GM19468 (cell line): ENCODE results near the gene TMEM218.
"Not testable (repeated sequence)": the region's sequence is repeated elsewhere in the genome, so short reads cannot be mapped to it uniquely, and the experiment has no call there.

ENCODE experiments used
- ATAC-seq: cut with Tn5 transposase; IDR thresholded peaks from one replicate; pipeline ENCODE4 v1.9.1; 2021; ENCODE audit warnings: mild to moderate bottlenecking, moderate library complexity, moderate number of reproducible peaks; ENCODE audit not compliant: unreplicated experiment; ENCODE audit errors: extremely low read depth

TMEM218 gene

DNA sequence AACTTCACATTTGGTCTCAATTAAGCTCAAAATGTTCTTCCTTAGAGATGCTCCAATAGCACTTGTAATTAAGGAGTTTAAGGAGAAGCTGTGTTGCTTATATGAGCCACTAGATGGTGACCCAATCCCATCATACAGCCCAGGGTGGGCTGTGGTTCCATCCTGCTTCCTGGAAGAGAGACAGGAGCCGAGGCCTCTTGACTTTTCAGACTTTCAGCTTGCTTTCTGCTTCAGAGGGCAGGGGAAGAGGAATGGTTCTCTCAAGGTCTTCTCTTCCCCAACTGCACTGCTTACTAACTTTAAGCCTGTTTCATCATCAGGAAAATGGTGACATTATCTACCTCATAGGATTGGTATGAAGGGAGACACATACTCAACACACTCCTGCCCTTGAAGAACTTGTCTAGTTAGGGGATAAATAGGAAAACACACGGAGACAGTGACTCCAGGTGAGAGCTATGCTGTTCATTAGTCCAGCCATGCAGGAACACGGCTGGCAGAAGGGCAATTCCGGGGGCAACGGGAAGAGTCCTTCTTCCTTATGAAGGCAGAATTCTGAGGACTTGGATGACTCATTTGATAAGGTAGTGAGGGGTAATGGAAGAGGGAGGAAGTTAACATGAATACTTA, 20.1 kb downstream of the TMEM218 start:
- no peak for ATAC-seq

DNA sequence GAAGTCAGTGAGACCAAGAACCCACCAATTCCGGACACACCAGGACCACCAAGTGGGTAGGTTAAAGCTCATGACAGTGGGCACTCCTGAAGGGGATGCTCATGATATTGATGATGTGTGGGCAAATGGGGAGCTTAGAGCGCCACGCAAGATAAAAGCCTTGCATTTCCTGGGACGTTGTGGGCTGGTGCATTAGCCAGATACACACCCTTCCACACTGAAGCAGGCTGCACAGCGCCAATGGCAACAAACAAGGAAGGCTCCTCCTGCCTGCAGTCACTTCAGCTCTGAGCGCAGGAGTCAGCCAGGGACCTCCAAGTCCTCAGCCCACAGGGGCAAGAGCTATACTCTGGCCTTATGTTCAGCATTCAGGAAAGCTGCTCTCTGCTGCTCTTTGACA, 20.6 kb downstream of the TMEM218 start:
- ATAC-seq, result no peak

DNA sequence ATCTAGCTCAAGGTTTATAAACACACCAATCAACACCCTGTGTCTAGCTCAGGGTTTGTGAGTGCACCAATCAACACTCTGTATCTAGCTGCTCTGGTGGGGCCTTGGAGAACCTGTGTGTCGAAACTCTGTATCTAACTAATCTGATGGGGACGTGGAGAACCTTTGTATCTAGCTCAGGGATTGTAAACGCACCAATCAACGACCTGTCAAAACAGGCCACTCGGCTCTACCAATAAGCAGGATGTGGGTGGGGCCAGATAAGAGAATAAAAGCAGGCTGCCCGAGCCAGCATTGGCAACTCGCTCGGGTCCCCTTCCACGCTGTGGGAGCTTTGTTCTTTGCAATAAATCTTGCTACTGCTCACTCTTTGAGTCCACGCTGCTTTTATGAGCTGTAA, 21.3 kb downstream of the TMEM218 start:
- ATAC-seq, result not testable (repeated sequence)

DNA sequence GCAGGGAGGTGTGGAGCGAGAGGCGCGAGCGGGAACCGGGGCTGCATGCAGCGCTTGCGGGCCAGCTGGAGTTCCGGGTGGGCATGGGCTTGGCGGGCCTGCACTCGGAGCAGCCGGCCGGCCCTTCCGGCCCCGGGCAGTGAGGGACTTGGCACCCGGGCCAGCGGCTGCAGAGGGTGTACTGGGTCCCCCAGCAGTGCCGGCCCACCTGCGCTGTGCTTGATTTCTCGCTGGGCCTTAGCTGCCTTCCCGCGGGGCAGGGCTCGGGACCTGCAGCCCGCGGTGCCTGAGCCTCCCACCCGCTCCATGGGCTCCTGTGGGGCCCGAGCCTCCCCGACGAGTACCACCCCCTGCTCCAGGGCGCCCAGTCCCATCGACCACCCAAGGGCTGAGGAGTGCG, 21.9 kb downstream of the TMEM218 start:
- ATAC-seq, result not testable (repeated sequence)

DNA sequence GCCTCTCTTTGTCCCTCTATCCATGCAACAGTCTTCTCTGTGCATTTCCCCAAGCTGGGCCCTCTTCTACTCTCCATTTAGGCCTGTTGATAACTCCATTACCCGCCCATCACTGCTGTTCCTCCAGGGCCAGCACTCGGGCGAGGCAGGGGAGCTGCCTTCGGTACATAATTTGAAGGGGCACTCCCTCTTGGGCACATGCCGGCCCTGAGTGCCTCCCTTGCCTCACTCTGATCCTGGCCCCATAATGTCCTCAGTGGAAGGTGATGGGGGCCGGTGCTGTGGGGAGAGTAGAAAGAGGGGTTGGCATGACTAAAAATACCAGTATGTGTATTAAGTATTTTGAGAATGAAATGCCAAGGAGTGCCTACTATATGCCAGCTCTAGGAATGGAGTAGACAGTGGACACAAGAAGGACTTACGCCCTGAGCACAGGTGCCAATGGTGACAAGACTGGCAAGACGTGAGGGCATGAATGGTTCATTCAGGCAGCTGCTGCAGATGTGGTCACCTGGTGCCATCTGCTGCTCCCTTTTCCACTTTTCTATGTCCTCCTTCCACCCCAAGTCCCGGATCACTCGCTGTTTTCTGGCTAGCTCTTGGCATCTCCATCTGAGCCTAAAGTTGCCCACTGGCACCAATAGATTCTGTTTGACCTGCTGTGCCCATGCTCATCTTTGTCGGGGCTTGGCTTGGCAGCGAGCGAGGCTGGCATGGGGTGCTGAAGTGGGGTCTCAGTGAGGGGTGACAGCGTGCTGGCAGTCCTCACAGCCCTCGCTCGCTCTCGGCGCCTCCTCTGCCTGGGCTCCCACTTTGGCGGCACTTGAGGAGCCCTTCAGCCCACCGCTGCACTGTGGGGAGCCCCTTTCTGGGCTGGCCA, 22.6 kb downstream of the TMEM218 start:
- no peak for ATAC-seq

DNA sequence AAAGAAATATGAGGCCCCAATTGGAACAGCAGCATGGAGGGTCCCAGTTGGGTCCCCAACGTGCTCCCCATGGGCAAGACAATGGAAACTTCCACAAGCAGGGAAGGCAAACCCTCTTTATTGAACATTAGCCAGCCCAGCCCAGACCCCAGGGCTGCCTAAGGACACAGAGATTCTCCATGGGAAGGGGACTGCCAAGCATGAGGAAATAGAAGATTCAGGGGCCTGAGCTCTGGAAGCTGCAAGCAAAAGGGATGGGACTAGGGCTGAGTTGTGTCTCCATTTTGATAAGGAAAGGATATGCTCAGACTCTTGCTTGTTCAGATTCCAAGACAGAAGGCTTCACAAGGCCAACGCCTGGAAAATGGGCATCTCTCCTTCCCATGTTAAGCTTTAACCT, 23.3 kb downstream of the TMEM218 start:
- no peak for ATAC-seq

DNA sequence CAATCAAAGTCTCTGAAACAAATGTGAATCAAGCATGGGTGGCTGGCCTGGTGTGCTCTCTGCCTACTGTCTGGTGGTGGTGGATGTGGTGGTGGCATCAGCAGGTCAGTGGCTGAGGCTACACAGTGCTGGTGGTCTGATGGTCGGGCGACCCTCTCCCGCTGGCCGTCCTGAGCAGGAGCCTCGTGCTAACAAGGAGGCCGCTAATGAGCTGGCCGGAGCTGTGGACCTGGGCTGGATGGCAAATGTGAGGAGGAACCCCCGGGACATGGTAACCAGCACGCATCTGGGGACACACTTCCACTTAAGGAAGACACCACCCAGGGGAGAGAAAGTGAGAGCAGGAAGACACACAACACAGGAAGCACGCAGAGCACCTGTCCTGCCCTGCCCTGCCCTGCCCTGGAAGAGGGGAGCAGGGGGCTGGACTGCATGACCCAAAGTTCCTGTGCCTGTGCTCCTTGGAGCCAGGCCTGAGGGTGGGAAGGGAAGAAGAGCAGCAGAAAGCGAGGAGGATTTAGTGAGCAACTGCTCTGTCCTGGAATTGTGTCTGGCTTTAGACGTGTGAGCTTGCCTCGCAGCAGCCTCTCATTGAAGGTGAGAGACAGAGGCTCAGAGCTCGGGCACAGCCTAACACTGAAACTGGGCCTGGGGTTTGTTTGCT, 24.7 kb downstream of the TMEM218 start:
- ATAC-seq, result no peak

DNA sequence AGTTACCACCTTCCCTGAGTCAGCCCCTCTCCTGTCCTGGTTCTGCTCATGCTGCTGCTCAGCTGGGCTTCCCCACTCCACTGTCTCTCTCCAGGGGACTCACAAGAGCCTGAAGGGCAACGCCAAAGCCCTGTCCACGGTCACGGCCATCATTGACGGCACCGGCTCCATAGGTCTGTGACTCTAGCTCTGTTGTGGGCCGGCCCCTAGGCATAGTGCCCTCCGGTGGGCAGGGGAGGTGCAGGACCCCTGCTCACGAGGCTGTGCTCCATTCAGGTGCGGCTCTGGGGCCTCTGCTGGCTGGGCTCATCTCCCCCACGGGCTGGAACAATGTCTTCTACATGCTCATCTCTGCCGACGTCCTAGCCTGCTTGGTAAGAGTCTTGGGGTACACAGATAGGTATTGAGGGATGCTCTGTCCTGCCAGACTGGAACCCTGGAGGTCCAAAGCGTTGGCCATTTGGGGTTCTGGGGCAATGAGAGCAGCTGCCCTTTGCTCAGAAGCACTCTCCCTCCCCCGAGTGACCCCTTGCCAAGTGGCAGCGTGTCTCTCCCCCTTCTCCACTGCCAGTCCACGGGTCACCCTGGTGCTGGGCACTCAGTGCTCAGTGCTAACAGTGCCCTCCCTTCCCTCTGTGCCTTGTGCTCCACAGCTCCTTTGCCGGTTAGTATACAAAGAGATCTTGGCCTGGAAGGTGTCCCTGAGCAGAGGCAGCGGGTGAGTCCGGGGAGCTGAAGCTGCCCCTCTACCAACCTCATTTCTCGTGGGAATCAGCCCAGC, 25.9 kb downstream of the TMEM218 start:
- ATAC-seq, result no peak

DNA sequence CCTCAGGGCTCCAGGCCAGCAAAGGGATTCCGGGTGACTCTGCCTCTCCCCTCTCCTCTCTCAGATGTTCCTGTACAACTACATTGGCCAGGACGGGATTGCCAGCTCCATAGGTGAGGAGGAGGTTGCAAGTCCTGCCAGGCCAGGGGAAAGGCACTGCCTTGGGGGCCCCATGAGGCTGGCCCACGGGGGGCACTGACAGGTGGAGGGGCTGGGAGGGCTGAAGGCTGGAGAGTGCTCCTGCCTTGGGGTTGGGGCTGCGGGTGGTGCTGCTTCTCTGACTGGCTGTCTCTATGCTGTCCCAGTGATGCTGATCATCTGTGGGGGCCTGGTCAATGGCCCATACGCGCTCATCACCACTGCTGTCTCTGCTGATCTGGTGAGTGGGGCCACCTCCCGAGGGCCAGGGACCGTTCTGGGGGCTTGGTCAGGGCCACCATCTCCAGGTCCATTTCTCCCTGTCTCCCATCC, 26.6 kb downstream of the TMEM218 start:
- no peak for ATAC-seq

DNA sequence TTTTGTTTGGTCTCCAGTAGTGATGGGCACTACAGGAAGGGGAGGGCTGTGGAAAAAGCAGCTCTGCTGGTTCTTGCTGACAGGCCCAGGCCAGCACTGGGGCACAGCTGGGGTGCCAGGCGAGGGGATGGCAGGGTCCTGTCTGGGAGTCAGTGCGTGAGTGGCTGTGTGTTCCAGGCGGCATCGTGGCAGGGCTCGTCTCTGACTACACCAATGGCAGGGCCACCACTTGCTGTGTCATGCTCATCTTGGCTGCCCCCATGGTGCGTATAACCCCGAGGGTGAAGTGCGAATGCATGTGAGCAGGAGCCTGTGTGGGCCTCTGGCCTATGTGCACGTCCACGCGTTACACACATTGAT, 27.4 kb downstream of the TMEM218 start:
- no peak for ATAC-seq

DNA sequence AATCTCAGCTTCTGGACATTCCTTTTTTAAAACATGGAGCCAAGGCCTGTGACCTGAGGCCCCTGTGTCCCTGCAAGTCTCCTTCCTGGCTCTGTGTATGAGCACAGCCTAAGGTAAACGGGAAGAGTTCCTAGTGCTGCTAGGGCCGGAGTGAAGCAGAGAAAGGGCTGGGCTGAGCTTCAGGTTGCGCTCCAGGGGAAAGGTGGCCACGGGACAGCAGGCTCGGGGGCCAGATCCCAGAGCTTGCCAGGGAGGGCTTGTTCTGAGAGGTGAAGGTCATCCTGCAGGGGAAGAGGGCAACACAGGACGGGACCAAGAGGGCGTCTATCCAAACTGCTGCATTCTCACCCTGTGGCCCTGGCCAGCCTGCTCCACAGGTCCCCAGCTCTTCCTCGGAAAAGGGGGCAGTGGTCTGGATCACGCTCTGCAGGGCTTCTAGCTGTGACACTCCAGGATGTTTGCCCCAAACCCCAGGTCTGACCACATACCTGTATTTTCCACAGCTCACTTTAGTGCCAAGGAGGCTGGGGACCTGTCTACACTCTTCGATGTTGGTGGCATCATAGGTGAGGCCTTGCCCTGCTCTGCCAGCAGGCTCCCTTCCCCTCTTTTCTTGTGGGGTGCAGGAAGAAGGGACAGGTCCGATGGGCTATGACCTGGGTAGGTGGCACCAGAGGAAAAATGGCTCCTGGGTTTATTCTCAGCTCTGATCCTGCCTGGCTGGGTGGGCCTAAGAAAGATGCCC, 27.9 kb downstream of the TMEM218 start:
- ATAC-seq, result no peak

DNA sequence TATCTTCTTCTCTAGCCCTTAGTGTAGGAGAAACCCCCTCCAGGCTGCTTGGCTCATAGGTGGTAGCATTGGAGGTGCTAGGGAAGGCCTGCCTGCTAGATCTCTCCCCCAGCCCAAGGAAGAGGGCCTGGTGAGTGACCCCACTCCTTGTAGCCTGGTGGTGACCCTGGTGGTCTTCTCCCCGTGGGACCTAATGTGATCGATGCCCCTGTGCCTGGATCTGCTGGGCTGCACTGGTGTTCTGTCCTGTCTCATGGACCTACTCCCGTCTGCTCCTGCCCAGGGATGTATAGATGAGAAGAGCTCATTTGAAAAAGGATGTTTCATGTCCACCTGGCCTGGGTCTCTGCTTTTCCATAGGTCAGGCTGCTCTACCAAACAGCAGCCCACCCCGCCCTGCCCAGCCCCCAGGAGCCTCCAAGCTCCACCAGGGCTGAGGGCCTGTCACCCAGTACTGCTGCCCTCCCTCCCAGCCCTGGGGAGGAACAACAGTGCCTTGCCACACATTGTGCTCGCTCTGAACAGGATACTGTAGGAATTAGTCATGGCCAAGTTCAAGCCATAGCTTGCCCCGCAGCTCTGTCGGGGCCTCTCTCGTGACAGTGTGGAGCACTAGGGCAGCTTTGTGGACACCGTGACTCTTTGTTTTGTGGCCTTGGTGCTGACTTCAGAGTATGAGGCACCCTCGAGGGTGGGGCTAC, 28.7 kb downstream of the TMEM218 start:
- no peak for ATAC-seq

DNA sequence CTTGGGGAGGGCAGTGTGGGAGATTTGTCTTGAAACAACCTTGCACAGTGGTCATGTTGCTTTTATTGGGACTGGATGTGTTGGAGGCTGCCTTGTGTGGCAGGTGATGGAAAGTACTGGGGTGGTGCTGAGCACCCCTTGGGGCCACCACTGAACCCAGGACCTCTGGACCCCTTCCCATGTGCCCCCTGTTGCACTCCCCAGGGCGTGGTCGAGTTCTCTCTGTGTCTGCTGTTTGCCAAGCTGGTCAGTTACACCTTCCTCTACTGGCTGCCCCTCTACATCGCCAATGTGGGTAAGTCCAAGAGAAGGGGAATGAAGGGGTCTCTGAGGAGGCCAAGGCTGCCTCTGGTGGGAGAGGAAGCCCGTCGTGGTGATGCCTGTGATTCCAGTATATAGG, 29.4 kb downstream of the TMEM218 start:
- no peak for ATAC-seq

DNA sequence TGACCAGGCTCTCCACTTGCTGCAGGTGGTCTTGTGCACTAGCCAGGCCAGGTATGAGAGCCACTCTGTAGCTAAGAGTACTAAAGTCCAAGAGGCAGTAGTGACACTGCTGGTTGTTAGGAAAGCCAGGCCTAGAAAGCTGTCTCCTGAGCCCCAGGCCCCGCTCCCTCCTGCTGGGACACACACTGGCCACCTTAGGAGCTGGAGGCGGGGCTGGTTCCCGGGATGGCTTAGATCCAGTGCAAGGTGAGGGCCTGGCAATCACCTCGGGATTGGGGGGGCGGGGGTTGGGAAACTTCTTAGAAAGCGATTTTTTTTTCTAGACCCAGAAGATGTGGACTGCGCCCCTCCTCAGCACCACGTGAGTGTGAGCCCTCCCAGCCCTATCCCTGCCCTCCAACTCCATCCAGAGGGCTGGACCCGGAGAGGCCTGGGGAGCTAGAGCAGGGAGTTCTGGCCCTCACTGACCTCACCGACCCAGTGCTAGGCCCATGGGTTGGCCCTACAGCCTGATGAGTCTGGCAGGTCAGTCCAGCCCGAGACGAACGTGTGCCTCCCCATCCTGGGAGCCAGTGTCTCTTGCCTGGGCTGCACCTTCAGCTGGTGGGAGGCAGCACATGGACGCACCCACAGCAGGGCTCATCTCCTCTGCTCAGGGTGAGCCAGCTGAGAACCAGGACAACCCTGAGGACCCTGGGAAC, 30.2 kb downstream of the TMEM218 start:
- ATAC-seq, result no peak

DNA sequence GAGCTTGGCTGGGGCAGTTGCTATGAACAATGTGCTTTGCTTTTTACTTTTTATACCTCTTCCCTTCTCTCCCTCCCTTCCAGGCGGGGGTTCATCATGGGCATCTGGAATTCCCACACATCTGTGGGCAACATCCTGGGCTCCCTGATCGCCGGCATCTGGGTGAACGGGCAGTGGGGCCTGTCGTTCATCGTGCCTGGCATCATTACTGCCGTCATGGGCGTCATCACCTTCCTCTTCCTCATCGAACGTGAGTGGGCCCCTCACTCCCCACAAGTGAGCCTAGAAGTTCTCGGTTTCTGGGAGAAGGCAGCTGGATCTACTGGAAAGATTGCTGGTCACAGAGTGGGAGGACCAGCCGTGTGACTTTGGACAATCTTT, 30.9 kb downstream of the TMEM218 start:
- no peak for ATAC-seq

DNA sequence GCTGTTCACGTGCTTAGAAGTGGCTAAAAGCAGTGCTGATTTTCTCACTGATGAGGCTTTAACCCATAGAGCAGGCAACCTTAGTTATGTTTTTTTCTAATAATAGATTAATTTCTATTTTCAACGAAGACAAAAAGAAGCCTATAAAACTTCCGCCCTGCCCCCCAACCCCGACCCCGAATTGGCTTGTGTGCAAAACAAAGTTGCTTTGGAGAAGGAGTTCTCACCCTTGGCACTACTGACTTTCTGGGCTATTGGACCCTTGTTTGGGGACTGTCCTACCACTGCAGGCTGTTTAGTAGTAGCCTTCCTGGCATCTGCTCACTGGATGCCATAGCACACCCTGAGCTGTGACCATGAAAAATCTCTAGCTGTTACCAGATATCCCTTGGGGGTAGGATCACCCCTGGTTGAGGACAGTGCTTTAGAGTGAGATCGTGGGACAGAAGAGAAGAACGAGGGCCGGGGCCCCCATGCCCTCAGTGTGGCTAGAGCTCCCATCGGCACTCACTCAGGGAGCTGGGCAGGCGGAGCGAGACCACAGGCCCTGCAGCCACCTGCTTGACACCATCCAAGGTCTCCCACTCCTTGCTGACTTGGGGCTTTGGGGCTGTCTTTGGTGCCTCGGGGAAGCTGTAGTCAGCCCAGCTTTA, 31.4 kb downstream of the TMEM218 start:
- ATAC-seq, result no peak

DNA sequence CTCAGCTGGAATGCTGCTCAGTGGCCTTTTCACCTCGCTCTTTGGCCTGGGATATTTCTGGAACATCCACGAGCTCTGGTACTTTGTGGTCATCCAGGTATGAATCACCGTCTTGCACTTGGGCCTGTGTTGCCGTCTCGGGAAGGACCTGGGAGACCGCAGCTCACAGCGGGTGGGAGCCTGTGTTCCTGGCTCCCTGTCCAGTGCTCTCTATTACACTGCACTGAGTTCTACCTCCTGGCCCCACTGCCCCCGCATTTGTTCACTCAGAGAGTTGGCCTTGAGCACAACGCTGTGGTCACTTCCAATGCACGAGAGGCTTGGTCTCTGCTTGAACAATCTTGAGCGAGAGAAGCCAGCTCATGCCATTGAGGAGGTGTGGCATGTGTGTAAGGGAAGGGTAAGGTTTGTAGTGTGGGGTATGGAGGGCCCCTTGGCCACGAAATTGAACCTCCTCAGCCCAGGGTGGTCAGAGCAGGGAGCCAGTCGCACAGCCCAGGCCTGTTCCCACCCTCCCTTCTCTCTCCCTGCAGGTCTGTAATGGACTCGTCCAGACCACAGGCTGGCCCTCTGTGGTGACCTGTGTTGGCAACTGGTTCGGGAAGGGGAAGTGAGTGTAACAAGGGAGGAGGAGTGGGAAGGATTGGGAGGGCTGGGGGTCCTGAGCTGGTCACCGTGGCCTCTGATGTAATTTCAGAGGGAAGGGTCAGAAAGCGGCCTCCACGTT, 32.1 kb downstream of the TMEM218 start:
- ATAC-seq, result no peak
